ENCODE results near the gene CDH22. TPM values are rescaled to one million over a fixed set of nuclear protein-coding genes. Genes with fewer than 3 reads are reported as not detected.

Gene CDH22
- total RNA-seq, 3 donors from 2014 or later = 0.13 to 0.32 (median 0.19) TPM

DNA sequence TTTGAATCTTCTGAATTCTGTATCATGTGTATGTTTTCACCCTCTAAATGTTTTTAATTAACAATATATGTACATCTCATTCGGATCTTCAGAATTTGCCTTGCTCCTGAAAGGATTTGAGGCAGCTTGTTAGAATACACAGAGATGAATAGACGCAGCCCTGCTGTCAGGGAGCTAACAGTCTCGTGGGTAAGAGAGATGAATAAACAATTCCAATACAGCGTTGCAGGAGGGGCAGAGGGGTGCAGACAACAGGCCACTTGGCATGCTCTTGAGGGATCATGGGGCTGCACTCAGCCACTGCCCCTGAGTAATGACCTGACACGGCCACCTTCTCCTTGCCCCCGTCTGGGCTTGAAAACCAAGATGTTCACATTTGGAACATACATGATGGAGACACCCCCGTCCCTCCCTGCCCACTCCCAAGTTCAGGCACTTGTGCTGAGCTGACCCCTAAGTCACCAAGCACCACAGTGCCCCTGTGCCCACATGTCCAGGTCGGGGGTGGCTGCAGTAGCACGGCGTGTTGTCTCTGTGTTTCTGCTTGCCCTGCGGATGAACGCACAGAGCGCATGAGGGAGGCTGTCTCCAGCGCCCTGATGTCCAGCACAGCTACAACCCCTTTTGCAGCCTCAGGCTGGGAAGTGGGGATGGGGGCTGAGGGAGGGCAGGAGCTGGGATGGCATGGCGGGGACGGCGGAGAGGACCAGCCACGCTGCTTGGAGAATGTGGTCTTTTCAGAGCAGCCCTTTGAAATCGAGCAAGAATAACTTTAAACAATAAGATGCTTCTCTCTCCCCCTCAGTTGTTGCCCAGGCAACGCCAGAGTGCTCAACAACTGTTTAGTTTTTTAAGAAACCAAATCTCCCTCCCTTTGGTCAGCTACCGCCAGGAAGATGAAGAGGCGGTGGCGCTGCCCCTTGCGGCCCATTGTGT is 33.0 kb upstream of the CDH22 start:
- DNase-seq (no peak), ATAC-seq (no peak)
- H3K9me3 ChIP-seq = no peaks in the 10 kb centered on the region
- H3K4me3 ChIP-seq = no peak overlapping the region
- H3K4me1 ChIP-seq (ENCODE audit: low read depth) = no peaks in the 10 kb centered on the region
- TF ChIP-seq, protein P1, sequence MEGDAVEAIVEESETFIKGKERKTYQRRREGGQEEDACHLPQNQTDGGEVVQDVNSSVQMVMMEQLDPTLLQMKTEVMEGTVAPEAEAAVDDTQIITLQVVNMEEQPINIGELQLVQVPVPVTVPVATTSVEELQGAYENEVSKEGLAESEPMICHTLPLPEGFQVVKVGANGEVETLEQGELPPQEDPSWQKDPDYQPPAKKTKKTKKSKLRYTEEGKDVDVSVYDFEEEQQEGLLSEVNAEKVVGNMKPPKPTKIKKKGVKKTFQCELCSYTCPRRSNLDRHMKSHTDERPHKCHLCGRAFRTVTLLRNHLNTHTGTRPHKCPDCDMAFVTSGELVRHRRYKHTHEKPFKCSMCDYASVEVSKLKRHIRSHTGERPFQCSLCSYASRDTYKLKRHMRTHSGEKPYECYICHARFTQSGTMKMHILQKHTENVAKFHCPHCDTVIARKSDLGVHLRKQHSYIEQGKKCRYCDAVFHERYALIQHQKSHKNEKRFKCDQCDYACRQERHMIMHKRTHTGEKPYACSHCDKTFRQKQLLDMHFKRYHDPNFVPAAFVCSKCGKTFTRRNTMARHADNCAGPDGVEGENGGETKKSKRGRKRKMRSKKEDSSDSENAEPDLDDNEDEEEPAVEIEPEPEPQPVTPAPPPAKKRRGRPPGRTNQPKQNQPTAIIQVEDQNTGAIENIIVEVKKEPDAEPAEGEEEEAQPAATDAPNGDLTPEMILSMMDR (IDR thresholded peaks at IDR 0.05) = no peak
- intact Hi-C loops (cut with DNase I, micrococcal nuclease) = no loop called here
- no peaks in the 10 kb centered on the region for H3K36me3 ChIP-seq (ENCODE audit: low read depth)

DNA sequence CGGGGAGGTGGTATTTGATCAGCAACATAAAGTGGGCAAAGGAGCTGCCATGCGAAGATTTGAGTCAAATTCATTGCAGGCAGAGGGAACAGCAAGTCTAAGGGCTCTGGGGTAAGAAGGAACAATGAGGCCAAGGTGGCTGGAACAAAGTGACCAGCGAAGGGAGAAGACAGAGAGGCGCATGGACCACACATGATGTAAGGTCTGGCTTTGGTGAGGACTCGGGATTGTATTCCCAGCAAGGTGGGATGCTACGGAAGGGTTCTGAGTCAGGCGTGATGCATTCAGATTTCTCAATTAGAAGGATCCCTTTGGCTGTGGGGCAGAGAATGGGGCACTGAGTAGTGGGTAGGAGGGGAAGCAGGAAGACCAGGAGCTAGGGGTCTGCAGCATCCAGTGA is 30.7 kb upstream of the CDH22 start:
- TF ChIP-seq, protein P1 (IDR thresholded peaks at IDR 0.05) = no peak
- no peak for ATAC-seq
- intact Hi-C loops (cut with DNase I, micrococcal nuclease) = no loop called here

DNA sequence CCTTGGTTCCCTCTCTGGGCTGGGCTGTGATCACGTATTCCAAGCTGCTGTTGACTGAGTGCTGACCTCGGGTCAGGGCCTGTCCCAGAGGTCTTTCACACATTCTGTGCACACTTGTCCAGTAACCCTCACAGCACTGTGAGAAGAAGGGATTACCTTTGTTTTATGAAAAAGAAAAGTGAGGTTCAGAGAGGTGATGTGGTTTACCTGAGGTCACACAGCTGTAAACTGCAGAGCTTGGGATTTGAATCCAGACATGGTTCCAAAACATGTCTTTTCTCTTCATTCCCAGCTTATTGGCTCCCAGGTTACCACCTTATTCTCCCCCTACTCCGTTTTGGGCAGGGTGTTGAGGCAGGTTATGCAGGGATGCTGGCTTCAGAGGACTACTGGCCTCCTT is 28.4 kb upstream of the CDH22 start:
- Histone ChIP-seq H3K4me1 (ENCODE audit: low read depth) (no peaks in the 10 kb centered on the region), H3K36me3 (ENCODE audit: low read depth) (no peaks in the 10 kb centered on the region), H3K9me3 (no peaks in the 10 kb centered on the region), H3K4me3 (no peak overlapping the region)
- intact Hi-C loops (cut with DNase I, micrococcal nuclease) = no loop called here
- TF ChIP-seq, protein P1 (IDR thresholded peaks at IDR 0.05) = no peak
- ATAC-seq = no peak
- no peak for DNase-seq

More for the DNA sequence above, 30.7 kb upstream of the CDH22 start:
- Histone ChIP-seq H3K36me3 (ENCODE audit: low read depth) (no peaks in the 10 kb centered on the region), H3K4me3 (no peak overlapping the region), H3K9me3 (no peaks in the 10 kb centered on the region), H3K4me1 (ENCODE audit: low read depth) (no peaks in the 10 kb centered on the region)
- no peak for DNase-seq

DNA sequence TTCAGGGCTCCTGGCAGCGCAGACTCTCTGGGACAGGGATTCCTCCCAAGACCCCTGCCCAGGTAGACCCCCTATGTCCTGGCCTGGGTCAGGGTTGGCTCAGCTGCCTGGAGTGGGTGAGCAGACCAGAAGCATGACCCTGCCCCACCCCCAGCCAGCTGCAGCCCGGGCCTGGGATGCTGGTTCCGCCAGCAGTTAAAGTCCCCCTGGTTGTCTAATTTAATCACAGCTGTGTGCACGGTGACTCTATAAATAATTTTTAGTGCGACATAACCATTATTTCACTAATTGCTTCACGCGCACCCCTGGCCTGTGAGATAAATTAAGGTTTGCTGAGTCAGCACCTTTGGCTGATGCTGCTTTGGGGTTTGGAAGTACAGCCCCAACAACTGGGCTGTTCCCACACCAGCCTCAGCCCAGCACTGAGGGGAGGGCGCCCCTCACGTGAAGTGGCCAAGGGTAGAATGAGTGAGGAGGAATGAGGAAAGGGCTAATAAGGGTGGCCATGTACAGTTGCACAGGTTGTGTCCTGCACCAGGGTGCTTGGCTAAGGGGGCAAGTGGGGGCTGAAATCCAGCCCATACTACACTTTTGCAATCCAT is 26.1 kb upstream of the CDH22 start:
- TF ChIP-seq, protein P1 (IDR thresholded peaks at IDR 0.05) = no peak
- Histone ChIP-seq H3K4me3 (no peak overlapping the region), H3K9me3 (no peaks in the 10 kb centered on the region), H3K36me3 (ENCODE audit: low read depth) (no peaks in the 10 kb centered on the region), H3K4me1 (ENCODE audit: low read depth) (no peaks in the 10 kb centered on the region)
- intact Hi-C loops (cut with DNase I, micrococcal nuclease) = no loop called here
- DNase-seq = no peak
- ATAC-seq = no peak

DNA sequence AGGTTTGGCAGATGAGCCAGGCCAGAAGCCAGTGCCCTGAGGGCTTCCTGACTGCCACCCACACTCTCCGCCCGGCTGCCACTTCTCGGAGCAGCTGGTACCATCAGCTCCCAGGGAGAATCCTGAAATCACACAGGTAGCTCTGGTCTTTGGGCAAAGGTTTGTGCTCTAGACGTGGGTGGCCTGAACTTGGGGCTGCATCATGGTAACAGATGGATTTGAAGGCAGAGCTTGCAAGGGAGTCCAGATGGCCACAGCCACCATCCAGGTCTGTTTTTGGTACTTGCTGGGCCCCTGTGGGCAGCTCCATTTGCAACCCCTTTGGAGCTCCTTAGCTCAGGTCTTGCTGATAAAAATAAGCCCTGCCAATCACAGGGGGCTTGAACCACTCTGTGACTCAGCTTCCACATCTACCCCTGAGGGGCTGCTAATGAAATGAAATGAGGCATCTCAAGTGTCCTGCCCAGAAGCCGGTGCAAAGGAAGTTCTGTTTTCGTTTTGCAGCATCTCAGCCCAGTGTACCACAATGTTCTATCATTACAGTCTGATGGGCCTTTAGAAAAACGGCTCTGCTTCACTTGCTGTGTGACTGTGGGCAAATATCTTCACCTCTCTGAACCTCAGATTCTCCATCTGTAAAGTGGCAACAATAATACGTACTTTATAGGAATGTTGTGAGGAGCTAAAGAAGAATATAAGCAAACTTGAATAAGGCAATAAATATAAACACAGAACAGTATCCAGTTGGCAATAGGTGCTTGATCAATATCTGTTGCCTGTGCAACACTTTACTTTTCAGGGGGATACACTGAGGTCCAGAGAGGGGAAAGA is 25.1 kb upstream of the CDH22 start:
- ATAC-seq (no peak), DNase-seq (no peak)
- no peaks in the 10 kb centered on the region for H3K9me3 ChIP-seq
- H3K4me1 ChIP-seq (ENCODE audit: low read depth) = no peaks in the 10 kb centered on the region
- H3K4me3 ChIP-seq = no peak overlapping the region
- no peaks in the 10 kb centered on the region for H3K36me3 ChIP-seq (ENCODE audit: low read depth)
- intact Hi-C loops (cut with DNase I, micrococcal nuclease) = no loop called here
- TF ChIP-seq, protein P1 (IDR thresholded peaks at IDR 0.05) = no peak

Data from mucosa of descending colon (tissue), 3 donors.